ENCODE results near the gene BCAR1.
"Not testable (repeated sequence)": the region's sequence is repeated elsewhere in the genome, so short reads cannot be mapped to it uniquely, and the experiment has no call there.

Gene BCAR1

DNA sequence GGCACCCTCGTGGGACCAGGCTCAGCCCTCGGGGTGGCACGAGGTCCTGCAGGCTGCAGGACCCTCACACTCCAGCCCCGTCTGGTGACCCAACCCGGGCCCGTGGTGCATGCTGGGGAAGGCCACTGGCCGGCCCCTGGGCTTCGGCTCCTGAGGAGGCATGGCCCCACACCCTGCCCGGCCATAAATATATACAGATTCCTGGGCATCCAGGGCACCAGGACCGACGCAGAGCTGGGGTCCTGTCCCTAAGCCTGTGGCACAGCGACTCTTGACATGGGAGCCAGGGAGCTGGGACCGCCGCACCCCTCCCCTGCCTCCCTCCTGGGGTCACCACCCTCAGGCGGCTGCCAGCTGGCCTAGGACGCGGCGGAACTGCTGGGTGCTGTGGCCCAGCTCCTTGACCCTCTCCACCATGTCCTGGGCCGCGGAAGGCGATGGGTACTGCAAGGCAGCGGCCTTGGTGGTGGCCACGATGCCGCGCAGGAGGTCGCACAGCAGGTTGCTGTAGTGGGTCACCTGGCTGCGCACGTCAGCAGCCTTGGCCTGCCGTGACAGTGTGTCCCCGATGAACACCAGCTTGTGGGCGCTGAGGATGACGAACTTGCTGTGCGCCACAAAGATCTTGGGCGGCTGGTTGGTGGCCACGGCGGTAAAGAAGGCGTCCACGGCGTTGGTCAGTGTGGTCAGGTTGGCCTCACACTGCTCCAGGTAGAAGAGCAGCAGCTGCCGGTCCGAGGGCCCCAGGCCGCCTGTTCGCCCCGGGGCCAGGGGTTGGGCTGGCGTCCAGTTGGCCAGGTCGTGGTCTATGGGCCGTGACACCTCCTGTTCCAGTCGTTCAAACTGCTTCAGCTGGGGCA is 22.0 kb downstream of the BCAR1 start:
- 97% methylated on average over 42 to 47 of the region's 48 CpGs for WGBS, 2 experiments (ENCODE audit: insufficient coverage in 2 of 2)
- Histone ChIP-seq H3K36me3 (ENCODE audit: control insufficient read depth, insufficient read depth, low read length) (peaks cover 66% of the 10 kb centered on the region), H3K9me3 (ENCODE audit: control insufficient read depth, low read length) (no peaks in the 10 kb centered on the region)

DNA sequence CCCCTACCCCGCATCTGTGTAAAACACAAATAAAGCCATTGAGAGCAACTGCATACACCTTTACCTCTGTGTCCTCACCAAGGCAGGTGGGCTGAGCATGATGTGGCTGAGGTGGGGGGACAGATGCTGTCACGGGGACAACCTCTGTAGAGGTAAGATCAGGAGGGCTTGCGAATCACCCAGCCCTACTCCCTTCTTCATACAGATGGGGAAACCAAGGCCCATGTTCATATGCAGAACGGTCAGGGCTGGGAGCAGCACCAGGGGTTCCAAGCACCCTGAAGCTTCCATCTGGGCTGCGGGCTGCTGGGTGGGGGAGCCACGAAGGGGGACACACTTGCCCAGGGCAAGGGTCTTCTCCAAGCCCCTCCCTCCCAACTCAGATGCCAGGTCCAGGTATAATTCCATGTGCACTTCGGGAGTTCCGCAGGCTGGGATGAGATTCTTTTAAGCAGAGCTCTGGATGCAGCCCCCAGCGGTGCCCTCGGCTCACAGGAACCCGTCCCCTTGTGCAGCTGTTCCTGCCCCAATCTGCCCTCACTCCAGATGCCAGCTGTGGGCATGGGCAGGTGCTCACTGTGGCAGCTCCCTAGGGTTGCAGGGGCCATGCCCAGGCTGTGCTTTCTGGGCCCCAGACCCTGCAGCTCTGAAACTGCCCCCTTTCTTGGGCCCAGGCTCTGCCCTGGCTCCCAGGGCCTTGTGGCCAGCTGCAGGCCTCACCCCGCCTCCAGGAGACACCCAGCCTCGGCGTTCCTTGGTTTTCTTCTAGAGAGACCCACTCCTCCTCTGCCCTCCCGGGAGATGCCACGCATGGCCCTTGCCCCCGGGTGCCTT is 23.1 kb downstream of the BCAR1 start:
- H3K4me1 ChIP-seq (ENCODE audit: control insufficient read depth, insufficient read depth, low read length, poor library complexity, severe bottlenecking), result no peaks in the 10 kb centered on the region

More for the DNA sequence above, 22.0 kb downstream of the BCAR1 start:
- Histone ChIP-seq H3K4me3 (ENCODE audit: extremely low read depth, insufficient read depth, low read length, poor library complexity, severe bottlenecking) (no peak overlapping the region), H3K27ac (ENCODE audit: low read depth, low read length, severe bottlenecking) (peak overlapping the region; percentile 23), H3K4me1 (ENCODE audit: control insufficient read depth, insufficient read depth, low read length, poor library complexity, severe bottlenecking) (no peaks in the 10 kb centered on the region)

DNA sequence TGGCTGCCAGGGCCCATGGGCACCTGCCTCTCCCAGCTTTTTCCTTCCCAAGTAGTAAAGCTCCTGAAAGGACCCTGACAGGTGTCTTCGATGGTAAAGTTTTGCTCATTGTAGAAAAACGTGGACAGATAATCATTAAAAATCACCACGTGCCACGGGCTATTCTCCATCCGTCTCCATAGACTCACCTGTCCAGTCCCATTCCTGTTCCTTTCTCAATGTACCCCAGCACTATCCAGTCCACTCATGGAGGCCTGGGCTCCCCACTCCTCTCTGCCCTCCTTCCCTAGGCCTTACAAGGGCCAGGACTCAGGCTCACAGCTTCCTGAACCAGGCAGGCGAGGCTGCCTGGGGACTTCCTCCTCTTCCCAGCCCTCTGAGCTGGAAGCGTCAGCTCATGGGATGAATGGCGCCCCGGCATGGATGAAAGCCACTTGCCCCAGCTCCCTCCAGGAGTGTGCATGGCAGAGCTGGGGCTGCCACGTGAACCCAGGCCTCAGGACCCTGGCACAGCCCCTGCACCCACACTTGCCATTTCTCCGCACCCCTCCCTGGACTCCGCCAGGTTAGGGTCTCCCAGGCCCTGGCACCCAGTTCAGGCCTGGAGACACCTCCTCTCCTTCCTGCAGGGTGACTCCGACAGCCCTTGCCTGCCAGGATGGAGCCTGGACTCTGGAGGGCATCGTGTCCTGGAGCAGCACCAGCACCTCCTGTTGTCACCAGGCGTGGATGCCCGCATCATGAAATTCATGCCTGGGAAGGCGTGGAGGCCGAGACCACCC is 23.9 kb downstream of the BCAR1 start:
- no peaks in the 10 kb centered on the region for H3K4me1 ChIP-seq (ENCODE audit: control insufficient read depth, insufficient read depth, low read length, poor library complexity, severe bottlenecking)
- peak overlapping the region; percentile 23 for H3K27ac ChIP-seq (ENCODE audit: low read depth, low read length, severe bottlenecking)
- H3K36me3 ChIP-seq (ENCODE audit: control insufficient read depth, insufficient read depth, low read length), result peaks cover 47% of the 10 kb centered on the region
- 91 to 98% methylated on average over 14 to 18 of the region's 18 CpGs for WGBS, 2 experiments (ENCODE audit: insufficient coverage in 2 of 2)
- H3K4me3 ChIP-seq (ENCODE audit: extremely low read depth, insufficient read depth, low read length, poor library complexity, severe bottlenecking), result no peak overlapping the region
- no peaks in the 10 kb centered on the region for H3K9me3 ChIP-seq (ENCODE audit: control insufficient read depth, low read length)

More for the DNA sequence above, 23.1 kb downstream of the BCAR1 start:
- Histone ChIP-seq H3K4me3 (ENCODE audit: extremely low read depth, insufficient read depth, low read length, poor library complexity, severe bottlenecking) (no peak overlapping the region), H3K9me3 (ENCODE audit: control insufficient read depth, low read length) (no peaks in the 10 kb centered on the region), H3K27ac (ENCODE audit: low read depth, low read length, severe bottlenecking) (peak overlapping the region; percentile 23), H3K36me3 (ENCODE audit: control insufficient read depth, insufficient read depth, low read length) (peaks cover 55% of the 10 kb centered on the region)
- WGBS, 2 experiments (ENCODE audit: insufficient coverage in 2 of 2), result 95 to 97% methylated on average over 9 to 16 of the region's 17 CpGs

GRCh38 chr16:75226550-75227360 is 24.7 kb downstream of the BCAR1 start:
- 81 to 93% methylated on average over 11 to 13 of the region's 22 CpGs for WGBS, 2 experiments (ENCODE audit: insufficient coverage in 2 of 2)
- Histone ChIP-seq H3K36me3 (ENCODE audit: control insufficient read depth, insufficient read depth, low read length) (peaks cover 41% of the 10 kb centered on the region), H3K9me3 (ENCODE audit: control insufficient read depth, low read length) (no peaks in the 10 kb centered on the region), H3K4me3 (ENCODE audit: extremely low read depth, insufficient read depth, low read length, poor library complexity, severe bottlenecking) (no peak overlapping the region), H3K4me1 (ENCODE audit: control insufficient read depth, insufficient read depth, low read length, poor library complexity, severe bottlenecking) (no peaks in the 10 kb centered on the region), H3K27ac (ENCODE audit: low read depth, low read length, severe bottlenecking) (no peak overlapping the region)

DNA sequence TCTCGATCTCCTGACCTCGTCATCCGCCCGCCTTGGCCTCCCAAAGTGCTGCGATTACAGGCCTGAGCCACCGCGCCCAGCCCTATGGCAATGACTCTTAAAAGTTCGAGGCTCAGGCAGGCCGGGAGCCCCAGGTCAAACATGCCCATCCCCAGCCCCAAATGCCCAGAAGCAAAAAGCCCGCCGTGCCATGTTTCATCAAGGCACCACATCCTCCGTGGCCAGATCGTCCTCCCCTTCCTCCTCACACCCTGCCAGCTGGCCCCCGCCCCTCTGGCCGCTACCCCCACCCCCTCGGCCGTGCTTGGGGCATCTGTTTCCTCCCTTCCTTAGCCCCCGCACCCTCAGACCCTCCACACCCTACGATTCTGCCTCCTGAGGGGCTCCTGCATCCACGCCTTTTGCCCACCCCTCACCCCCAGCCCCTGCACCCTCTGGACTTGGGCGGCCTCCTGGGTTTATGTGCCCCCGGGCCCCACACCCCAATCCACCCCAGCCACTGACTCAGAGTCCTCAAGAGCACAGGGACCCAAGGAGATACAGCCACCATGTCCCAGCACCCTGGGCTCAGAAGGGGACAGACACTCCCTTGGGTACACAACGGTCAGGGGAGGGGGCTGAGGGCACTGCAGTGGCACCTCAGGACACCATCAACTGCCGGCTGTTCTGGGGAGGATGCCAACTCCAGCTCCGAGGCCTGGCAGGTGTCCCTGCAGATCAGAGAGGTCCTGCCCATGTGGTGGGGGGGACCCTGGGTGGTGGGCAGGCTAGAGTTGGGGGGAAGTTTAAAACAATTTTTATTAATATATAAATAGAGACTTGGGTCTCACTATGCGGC is 25.5 kb downstream of the BCAR1 start:
- 93% methylated on average over 10 to 20 of the region's 26 CpGs for WGBS, 2 experiments (ENCODE audit: insufficient coverage in 2 of 2)
- Histone ChIP-seq H3K4me1 (ENCODE audit: control insufficient read depth, insufficient read depth, low read length, poor library complexity, severe bottlenecking) (no peaks in the 10 kb centered on the region), H3K27ac (ENCODE audit: low read depth, low read length, severe bottlenecking) (no peak overlapping the region), H3K36me3 (ENCODE audit: control insufficient read depth, insufficient read depth, low read length) (peaks cover 33% of the 10 kb centered on the region), H3K9me3 (ENCODE audit: control insufficient read depth, low read length) (no peaks in the 10 kb centered on the region), H3K4me3 (ENCODE audit: extremely low read depth, insufficient read depth, low read length, poor library complexity, severe bottlenecking) (no peak overlapping the region)

GRCh38 chr16:75225092-75225491 is 26.3 kb downstream of the BCAR1 start:
- no peak overlapping the region for H3K4me3 ChIP-seq (ENCODE audit: extremely low read depth, insufficient read depth, low read length, poor library complexity, severe bottlenecking)
- 84 to 92% methylated on average over 7 to 9 of the region's 12 CpGs for WGBS, 2 experiments (ENCODE audit: insufficient coverage in 2 of 2)

DNA sequence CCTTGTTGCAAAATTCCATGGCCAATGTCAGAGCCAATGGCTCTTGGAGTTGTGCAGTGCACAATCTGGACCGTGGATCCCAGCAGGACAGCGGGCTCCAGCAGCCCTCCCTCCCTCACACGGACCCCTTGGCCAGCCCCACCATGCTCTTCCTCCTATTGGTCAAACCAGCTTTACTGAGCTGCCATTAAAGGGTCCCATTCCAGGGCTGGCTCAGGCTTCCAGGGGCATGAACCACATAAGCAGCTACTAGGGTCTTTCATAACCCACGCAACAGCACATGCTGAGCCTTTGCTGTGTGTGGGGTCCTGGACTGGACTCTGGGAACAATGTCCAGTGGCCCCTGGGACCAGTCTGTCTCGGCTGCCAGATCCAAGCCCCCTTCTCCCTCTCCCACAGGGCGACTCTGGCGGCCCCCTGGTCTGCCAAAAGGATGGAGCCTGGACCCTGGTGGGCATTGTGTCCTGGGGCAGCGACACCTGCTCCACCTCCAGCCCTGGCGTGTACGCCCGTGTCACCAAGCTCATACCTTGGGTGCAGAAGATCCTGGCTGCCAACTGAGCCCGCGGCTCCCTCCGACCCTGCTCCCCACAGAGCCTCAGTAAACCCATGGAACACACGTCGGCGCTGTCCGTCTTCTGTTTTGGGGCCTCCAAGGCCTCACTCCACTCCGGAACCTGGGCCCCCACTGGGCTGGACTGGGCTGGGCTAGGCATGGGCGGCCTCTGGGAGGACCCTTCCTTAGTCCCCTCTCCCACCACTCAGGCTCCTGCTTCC is 26.9 kb downstream of the BCAR1 start:
- Histone ChIP-seq H3K4me1 (ENCODE audit: control insufficient read depth, insufficient read depth, low read length, poor library complexity, severe bottlenecking) (no peaks in the 10 kb centered on the region), H3K36me3 (ENCODE audit: control insufficient read depth, insufficient read depth, low read length) (peaks cover 19% of the 10 kb centered on the region), H3K9me3 (ENCODE audit: control insufficient read depth, low read length) (no peaks in the 10 kb centered on the region), H3K27ac (ENCODE audit: low read depth, low read length, severe bottlenecking) (peak overlapping the region; percentile 10), H3K4me3 (ENCODE audit: extremely low read depth, insufficient read depth, low read length, poor library complexity, severe bottlenecking) (no peak overlapping the region)
- 92 to 93% methylated on average over 18 to 19 of the region's 20 CpGs for WGBS, 2 experiments (ENCODE audit: insufficient coverage in 2 of 2)

More at GRCh38 chr16:75225092-75225491, 26.3 kb downstream of the BCAR1 start:
- H3K9me3 ChIP-seq (ENCODE audit: control insufficient read depth, low read length), result no peaks in the 10 kb centered on the region
- H3K36me3 ChIP-seq (ENCODE audit: control insufficient read depth, insufficient read depth, low read length), result peaks cover 25% of the 10 kb centered on the region
- H3K4me1 ChIP-seq (ENCODE audit: control insufficient read depth, insufficient read depth, low read length, poor library complexity, severe bottlenecking), result no peaks in the 10 kb centered on the region
- peak overlapping the region; percentile 10 for H3K27ac ChIP-seq (ENCODE audit: low read depth, low read length, severe bottlenecking)

- not testable (repeated sequence) for H3K36me3 ChIP-seq (ENCODE audit: control insufficient read depth, insufficient read depth, low read length); H3K9me3 ChIP-seq (ENCODE audit: control insufficient read depth, low read length); H3K4me1 ChIP-seq (ENCODE audit: control insufficient read depth, insufficient read depth, low read length, poor library complexity, severe bottlenecking); H3K4me3 ChIP-seq (ENCODE audit: extremely low read depth, insufficient read depth, low read length, poor library complexity, severe bottlenecking); H3K27ac ChIP-seq (ENCODE audit: low read depth, low read length, severe bottlenecking)
- no CpG with 5 or more reads among the region's 20 CpGs for WGBS, 2 experiments (ENCODE audit: insufficient coverage in 2 of 2)
Observed at GRCh38 chr16:75223129-75223528, 28.3 kb downstream of the BCAR1 start.

GRCh38 chr16:75222271-75222783 is 29.1 kb downstream of the BCAR1 start:
- Histone ChIP-seq H3K36me3 (ENCODE audit: control insufficient read depth, insufficient read depth, low read length) (no peaks in the 10 kb centered on the region), H3K4me3 (ENCODE audit: extremely low read depth, insufficient read depth, low read length, poor library complexity, severe bottlenecking) (no peak overlapping the region), H3K27ac (ENCODE audit: low read depth, low read length, severe bottlenecking) (no peak overlapping the region), H3K9me3 (ENCODE audit: control insufficient read depth, low read length) (no peaks in the 10 kb centered on the region), H3K4me1 (ENCODE audit: control insufficient read depth, insufficient read depth, low read length, poor library complexity, severe bottlenecking) (no peaks in the 10 kb centered on the region)
- 91 to 96% methylated on average over 11 of the region's 16 CpGs for WGBS, 2 experiments (ENCODE audit: insufficient coverage in 2 of 2)

Data from mesodermal cell (in vitro differentiated cells).